Measurements from ENCODE around the gene EPSTI1. TPM values are rescaled to one million over a fixed set of nuclear protein-coding genes. Genes with fewer than 3 reads are reported as not detected.
"Not testable (repeated sequence)": the region's sequence is repeated elsewhere in the genome, so short reads cannot be mapped to it uniquely, and the experiment has no call there.

Gene EPSTI1
- total RNA-seq, 1 experiment from 2014 or later, result not detected

DNA sequence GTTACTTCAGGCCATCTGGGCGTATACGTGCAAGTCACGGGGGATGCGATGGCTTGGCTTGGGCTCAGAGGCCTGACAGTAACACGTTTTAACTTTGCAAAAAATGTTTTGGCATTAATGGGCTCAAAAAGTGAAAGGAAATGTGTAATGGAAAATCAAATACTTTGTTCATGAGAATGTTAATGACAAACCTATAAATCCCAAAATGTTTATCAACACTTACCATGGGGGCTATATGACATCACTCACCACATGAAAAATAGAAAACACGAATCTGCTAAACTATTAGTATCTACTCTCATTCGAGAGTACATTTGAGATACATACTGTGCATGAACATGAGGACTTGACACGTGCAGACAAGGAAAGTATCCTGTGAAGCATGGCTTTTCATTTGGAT lies 119.0 kb downstream of the EPSTI1 start:
- DNase-seq (ENCODE audit: low spot score), result no peak
- in situ Hi-C loops (cut with HindIII; ENCODE audit: low sequenced_read_pairs), result no loop called here

- no peak for DNase-seq (ENCODE audit: low spot score)
- in situ Hi-C loops (cut with HindIII; ENCODE audit: low sequenced_read_pairs), result no loop called here
These were observed 124.8 kb downstream of the EPSTI1 start for GRCh38 chr13:42867232-42867631.

GRCh38 chr13:42865768-42866102 lies 126.3 kb downstream of the EPSTI1 start:
- no peak for DNase-seq (ENCODE audit: low spot score)
- in situ Hi-C loops (cut with HindIII; ENCODE audit: low sequenced_read_pairs), result no loop called here

DNA sequence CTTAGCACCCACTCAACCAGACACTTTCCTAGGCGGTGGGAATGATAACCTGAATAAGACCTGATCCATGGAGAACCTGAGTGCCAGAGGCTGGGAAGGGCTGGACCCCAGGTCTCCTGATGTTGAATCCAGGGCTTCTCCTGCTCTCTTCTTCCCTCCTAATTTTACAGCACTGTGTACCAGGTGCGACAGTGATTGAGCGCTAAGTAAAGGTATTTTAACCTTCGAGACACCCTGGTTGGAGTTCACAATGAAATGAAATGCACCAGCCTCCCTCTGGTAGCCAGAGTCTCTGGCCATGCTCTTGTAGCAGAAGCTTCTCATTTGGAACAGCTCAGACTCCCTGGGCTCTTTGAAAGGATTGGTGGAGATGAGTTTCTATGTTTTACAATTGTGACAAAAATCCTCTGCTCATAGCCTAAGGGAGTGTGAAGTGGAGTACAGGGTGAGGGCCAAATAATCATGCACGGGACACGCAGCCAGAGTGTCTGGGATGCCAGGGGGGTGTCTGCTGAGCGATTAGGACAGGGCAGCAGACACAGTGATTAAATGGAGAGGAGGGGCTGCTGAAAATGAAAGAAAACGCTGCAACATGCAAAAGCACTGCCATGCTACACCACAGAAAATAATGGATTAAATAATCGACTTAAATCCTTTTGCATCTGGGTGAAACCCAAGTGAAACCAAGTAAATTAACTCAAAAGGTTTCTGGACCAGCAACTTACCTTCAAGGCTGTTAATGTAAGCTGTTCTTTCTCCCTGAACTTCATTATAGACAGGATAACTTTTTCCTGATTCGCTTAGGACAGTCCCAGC lies 126.9 kb downstream of the EPSTI1 start:
- in situ Hi-C loops (cut with HindIII; ENCODE audit: low sequenced_read_pairs), result no loop called here
- DNase-seq (ENCODE audit: low spot score), result no peak

DNA sequence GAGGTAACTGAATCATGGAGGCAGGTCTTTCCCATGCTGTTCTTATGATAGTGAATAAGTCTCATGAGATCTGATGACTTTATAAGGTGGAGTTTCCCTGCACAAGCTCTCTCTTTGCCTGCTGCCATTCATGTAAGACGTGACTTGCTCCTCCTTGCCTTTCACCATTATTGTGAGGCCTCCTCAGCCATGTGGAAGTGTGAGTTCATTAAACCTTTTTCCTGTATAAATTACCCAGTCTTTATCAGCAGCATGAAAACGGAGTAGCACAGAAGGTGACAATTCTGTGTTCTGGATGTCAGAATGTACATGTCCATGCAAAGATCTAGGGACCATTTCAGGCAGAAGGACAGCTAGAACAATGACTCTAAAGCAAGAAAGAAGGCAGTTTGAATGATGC lies 129.7 kb downstream of the EPSTI1 start:
- in situ Hi-C loops (cut with HindIII; ENCODE audit: low sequenced_read_pairs); DNase-seq (ENCODE audit: low spot score): not testable (repeated sequence)

- DNase-seq (ENCODE audit: low spot score), result no peak
- in situ Hi-C loops (cut with HindIII; ENCODE audit: low sequenced_read_pairs), result no loop called here
These were observed 131.6 kb downstream of the EPSTI1 start for GRCh38 chr13:42860485-42860884.

- in situ Hi-C loops (cut with HindIII; ENCODE audit: low sequenced_read_pairs), result no loop called here
These were observed 132.3 kb downstream of the EPSTI1 start for GRCh38 chr13:42859760-42860159.

DNA sequence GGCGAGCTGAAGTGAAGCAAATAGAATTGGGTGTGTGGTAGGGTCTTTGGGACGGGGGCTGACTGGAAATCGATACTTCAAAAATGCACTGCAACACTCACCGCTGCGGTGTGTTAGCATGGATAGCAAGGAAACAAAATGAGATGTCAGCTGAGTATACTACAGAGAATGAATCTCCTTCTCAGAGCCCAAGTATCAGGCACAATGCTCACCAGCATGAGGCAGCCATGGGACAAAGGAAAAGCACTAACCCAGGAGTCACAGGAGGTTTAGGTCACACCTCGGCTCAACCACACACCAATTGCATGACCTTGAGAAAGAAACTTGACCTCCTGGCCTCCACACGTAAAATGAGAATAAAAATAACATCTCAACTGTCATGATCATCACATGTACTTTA lies 136.6 kb downstream of the EPSTI1 start:
- no peak for DNase-seq (ENCODE audit: low spot score)
- in situ Hi-C loops (cut with HindIII; ENCODE audit: low sequenced_read_pairs), result no loop called here

More at GRCh38 chr13:42859760-42860159, 132.3 kb downstream of the EPSTI1 start:
- no peak for DNase-seq (ENCODE audit: low spot score)

DNA sequence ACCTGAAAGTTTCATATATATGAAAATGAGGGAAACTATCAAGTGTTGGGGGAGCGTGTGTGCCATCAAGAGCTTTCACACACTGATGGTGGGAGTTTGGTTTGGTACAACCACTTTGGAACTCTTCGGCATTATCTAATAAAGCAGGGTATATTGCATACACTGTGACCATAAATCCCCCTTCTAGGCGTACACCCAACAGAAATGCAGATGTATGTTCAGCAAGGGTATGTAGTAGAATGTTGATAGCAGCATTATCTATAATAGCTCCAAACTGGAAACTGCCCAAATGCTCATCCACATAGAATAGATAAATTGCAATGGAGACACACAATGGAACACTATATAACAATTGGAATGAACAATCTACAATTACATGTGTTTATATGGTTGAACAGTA lies 139.9 kb downstream of the EPSTI1 start:
- DNase-seq (ENCODE audit: low spot score), result no peak
- in situ Hi-C loops (cut with HindIII; ENCODE audit: low sequenced_read_pairs), result no loop called here

GRCh38 chr13:42849200-42849599 lies 142.8 kb downstream of the EPSTI1 start:
- DNase-seq (ENCODE audit: low spot score), result no peak
- in situ Hi-C loops (cut with HindIII; ENCODE audit: low sequenced_read_pairs), result no loop called here

DNA sequence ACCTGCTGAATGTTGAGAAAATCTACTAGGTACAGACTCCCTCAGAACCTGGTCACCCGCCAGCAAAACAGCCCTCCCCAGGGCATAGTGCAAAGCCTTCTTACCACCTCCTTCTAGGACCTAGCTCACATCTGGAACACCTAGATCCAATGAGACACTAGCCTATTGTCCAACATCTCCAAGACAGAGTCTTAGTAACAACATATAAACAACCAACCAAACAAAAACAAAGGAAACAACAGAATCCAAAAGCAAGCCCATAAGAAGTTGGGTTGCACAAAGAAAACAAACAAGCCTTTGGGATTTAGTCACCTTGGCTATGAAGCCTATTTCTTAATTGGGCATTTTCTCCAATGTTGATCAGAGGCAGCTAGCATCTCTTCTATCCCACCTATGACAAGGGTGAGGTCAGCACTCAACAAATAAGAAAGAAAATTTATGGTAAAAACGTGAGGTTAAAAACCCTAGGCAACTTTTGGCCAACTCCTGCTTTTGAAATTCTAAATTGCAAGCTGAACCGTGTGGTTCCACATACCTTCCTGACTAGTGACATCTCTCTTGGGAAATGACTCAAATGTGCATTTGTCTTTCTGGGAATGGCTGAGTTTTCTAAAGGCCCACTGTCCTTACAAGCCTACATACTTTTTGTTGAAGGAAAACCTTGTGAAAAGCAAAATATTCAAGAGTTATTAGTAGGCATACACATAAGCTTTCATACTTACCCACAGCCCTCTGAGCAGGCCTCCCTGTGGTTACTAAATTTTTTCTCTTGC lies 144.0 kb downstream of the EPSTI1 start:
- in situ Hi-C loops (cut with HindIII; ENCODE audit: low sequenced_read_pairs), result no loop called here
- DNase-seq (ENCODE audit: low spot score), result no peak

- in situ Hi-C loops (cut with HindIII; ENCODE audit: low sequenced_read_pairs), result no loop called here
- DNase-seq (ENCODE audit: low spot score), result peak; percentile 9
These were observed 154.9 kb downstream of the EPSTI1 start for GRCh38 chr13:42836930-42837690.

Other genes starting within 250 kb of the EPSTI1 start
- gene FAM216B, start 210.7 kb downstream of the EPSTI1 start, total RNA-seq (2014; rRNA removed; shearing (Covaris generic)), result not detected in 2 replicates
- gene DNAJC15, start 31.3 kb upstream of the EPSTI1 start, total RNA-seq (2014; rRNA removed; shearing (Covaris generic)), result 8.4 and 16.3 TPM in 2 replicates